Keratinocyte (primary cell): ENCODE data around the gene TMEM9.

ENCODE experiments used
- EZH2 ChIP-seq: IDR thresholded peaks from one replicate; pipeline ENCODE4 v1.6.1; 2012; ENCODE audit warnings: inconsistent platforms, mild to moderate bottlenecking, low read length, moderate library complexity
- TF ChIP-seq, protein P1 (sequence below), 3 experiments: IDR thresholded peaks in 1 of 3; conservative IDR thresholded peaks in 1 of 3; optimal IDR thresholded peaks in 1 of 3; 2 replicates in 2 of 3; 3 replicates in 1 of 3; pipeline versions ENCODE3 to v1.5.1; 2011; ENCODE audit warnings: low read length in 3 of 3, mild to moderate bottlenecking in 3 of 3, moderate library complexity in 2 of 3, control low read depth in 1 of 3, inconsistent platforms in 1 of 3; ENCODE audit not compliant: insufficient read depth in 2 of 3; ENCODE audit errors: extremely low read depth in 1 of 3

DNA sequence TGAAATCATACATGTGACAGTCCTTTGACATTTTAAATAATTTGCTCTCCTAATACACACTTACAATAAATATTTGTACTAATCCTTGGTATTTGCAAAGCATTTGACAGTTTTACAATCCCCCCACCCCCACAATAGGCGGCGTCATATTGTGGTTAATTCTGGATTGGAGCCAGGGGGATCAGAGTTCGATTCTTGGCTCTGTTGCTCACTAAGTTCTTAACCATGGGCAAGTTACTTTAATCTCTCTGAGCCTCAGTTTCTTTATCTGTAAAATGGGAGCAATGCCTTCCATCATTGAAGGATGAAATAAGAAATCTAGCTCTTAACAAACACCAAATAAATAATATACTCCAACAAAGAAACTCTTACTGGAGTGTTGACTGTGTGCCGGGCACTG is 65.9 kb downstream of the TMEM9 start:
- TF ChIP-seq EZH2 = no peak
- TF ChIP-seq, protein P1, sequence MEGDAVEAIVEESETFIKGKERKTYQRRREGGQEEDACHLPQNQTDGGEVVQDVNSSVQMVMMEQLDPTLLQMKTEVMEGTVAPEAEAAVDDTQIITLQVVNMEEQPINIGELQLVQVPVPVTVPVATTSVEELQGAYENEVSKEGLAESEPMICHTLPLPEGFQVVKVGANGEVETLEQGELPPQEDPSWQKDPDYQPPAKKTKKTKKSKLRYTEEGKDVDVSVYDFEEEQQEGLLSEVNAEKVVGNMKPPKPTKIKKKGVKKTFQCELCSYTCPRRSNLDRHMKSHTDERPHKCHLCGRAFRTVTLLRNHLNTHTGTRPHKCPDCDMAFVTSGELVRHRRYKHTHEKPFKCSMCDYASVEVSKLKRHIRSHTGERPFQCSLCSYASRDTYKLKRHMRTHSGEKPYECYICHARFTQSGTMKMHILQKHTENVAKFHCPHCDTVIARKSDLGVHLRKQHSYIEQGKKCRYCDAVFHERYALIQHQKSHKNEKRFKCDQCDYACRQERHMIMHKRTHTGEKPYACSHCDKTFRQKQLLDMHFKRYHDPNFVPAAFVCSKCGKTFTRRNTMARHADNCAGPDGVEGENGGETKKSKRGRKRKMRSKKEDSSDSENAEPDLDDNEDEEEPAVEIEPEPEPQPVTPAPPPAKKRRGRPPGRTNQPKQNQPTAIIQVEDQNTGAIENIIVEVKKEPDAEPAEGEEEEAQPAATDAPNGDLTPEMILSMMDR (optimal IDR thresholded peaks at IDR 0.05 in 1 of 3, IDR thresholded peaks at IDR 0.05 in 1 of 3, conservative IDR thresholded peaks at IDR 0.05 in 1 of 3; ENCODE audit: extremely low read depth in 1 of 3, insufficient read depth in 2 of 3, low read length in 3 of 3) = no peak
